VCaP (cell line): ENCODE data around the gene DIS3L2.

Source experiments
- H3K27ac ChIP-seq: fragments of 450-650 bp; 2 replicates; pipeline ENCODE4 v1.5.1; 2017
- CTCF ChIP-seq: fragments of 450-650 bp; conservative IDR thresholded peaks from 2 replicates; pipeline ENCODE4 v1.5.1; 2017; ENCODE audit warnings: mild to moderate bottlenecking, moderate library complexity

Gene DIS3L2

GRCh38 chr2:232219932-232220331 lies 258.4 kb downstream of the DIS3L2 start:
- no peak for TF ChIP-seq CTCF
- H3K27ac ChIP-seq: no peak overlapping the region

GRCh38 chr2:232225429-232225828 lies 263.9 kb downstream of the DIS3L2 start:
- no peak for TF ChIP-seq CTCF
- H3K27ac ChIP-seq: no peak overlapping the region

GRCh38 chr2:232225895-232226294 lies 264.4 kb downstream of the DIS3L2 start:
- no peak overlapping the region for H3K27ac ChIP-seq
- TF ChIP-seq CTCF: no peak

- H3K27ac ChIP-seq: no peak overlapping the region
- TF ChIP-seq CTCF: no peak
Observed at GRCh38 chr2:232228332-232228731, 266.8 kb downstream of the DIS3L2 start.

GRCh38 chr2:232228971-232229894 lies 267.7 kb downstream of the DIS3L2 start:
- no peak for TF ChIP-seq CTCF
- H3K27ac ChIP-seq: no peak overlapping the region

GRCh38 chr2:232229911-232230310 lies 268.4 kb downstream of the DIS3L2 start:
- H3K27ac ChIP-seq: no peak overlapping the region
- no peak for TF ChIP-seq CTCF

- TF ChIP-seq CTCF: no peak
Observed at GRCh38 chr2:232230560-232230959, 269.0 kb downstream of the DIS3L2 start.

More at GRCh38 chr2:232230560-232230959, 269.0 kb downstream of the DIS3L2 start:
- H3K27ac ChIP-seq: no peak overlapping the region
